DMS53 (cell line): Measurements from ENCODE around the gene DOCK1.

Experiments used
- DNase-seq: peaks from one replicate; lab custom pipeline; 2025; lab: John Stamatoyannopoulos, UW

DOCK1 gene

GRCh38 chr10:127402596-127403409 lies 497.6 kb downstream of the DOCK1 start:
- DNase-seq = no peak

- DNase-seq = no peak
Observed at GRCh38 chr10:127405221-127405620, 500.0 kb downstream of the DOCK1 start.

GRCh38 chr10:127406018-127406550 lies 500.9 kb downstream of the DOCK1 start:
- no peak for DNase-seq

GRCh38 chr10:127407551-127407950 lies 502.3 kb downstream of the DOCK1 start:
- no peak for DNase-seq

- no peak for DNase-seq
Observed at GRCh38 chr10:127408112-127408710, 503.0 kb downstream of the DOCK1 start.

GRCh38 chr10:127408733-127409132 lies 503.5 kb downstream of the DOCK1 start:
- no peak for DNase-seq

- no peak for DNase-seq
Observed at GRCh38 chr10:127410030-127410429, 504.8 kb downstream of the DOCK1 start.

- DNase-seq = no peak
Observed at GRCh38 chr10:127411062-127411461, 505.8 kb downstream of the DOCK1 start.

- DNase-seq = no peak
Observed at GRCh38 chr10:127413326-127413725, 508.1 kb downstream of the DOCK1 start.

- DNase-seq = no peak
Observed at GRCh38 chr10:127414024-127414423, 508.8 kb downstream of the DOCK1 start.

- DNase-seq = no peak
Observed at GRCh38 chr10:127415116-127415515, 509.9 kb downstream of the DOCK1 start.

GRCh38 chr10:127415901-127416581 lies 510.8 kb downstream of the DOCK1 start:
- DNase-seq = no peak

GRCh38 chr10:127417031-127417430 lies 511.8 kb downstream of the DOCK1 start:
- DNase-seq = no peak

- DNase-seq = no peak
Observed at GRCh38 chr10:127417686-127418401, 512.6 kb downstream of the DOCK1 start.

- no peak for DNase-seq
Observed at GRCh38 chr10:127418536-127419168, 513.4 kb downstream of the DOCK1 start.

GRCh38 chr10:127420138-127420684 lies 515.0 kb downstream of the DOCK1 start:
- no peak for DNase-seq

GRCh38 chr10:127423218-127423915 lies 518.1 kb downstream of the DOCK1 start:
- DNase-seq = no peak

- no peak for DNase-seq
Observed at GRCh38 chr10:127424594-127425264, 519.5 kb downstream of the DOCK1 start.

GRCh38 chr10:127426746-127427145 lies 521.5 kb downstream of the DOCK1 start:
- no peak for DNase-seq

GRCh38 chr10:127427926-127428325 lies 522.7 kb downstream of the DOCK1 start:
- no peak for DNase-seq
